OCI-LY3 (cell line): ENCODE results near the gene PRR7.

Experiments
- CTCF ChIP-seq: fragments of 200-600, 300-600 bp; sonication (generic); IDR thresholded peaks from 2 replicates; pipeline ENCODE4 v1.5.1; 2014; ENCODE audit warnings: antibody characterized with exemption, low read length, low read depth
- EZH2phosphoT487 ChIP-seq: fragments of 200-600 bp; shearing (Covaris generic); IDR thresholded peaks from 2 replicates; pipeline ENCODE4 v1.6.1; 2018; ENCODE audit warnings: antibody characterized with exemption, mixed run types, low read depth

GRCh38 chr5:177495243-177496060 lies 48.8 kb downstream of the PRR7 start:
- no peak for TF ChIP-seq CTCF
- TF ChIP-seq EZH2phosphoT487, result no peak
